ENCODE results near the gene DNAAF2. TPM values are rescaled to one million over a fixed set of nuclear protein-coding genes. Genes with fewer than 3 reads are reported as not detected.

Gene DNAAF2
- total RNA-seq, 4 donors from 2014 or later = 7.5 to 11.8 (median 9.5) TPM

DNA sequence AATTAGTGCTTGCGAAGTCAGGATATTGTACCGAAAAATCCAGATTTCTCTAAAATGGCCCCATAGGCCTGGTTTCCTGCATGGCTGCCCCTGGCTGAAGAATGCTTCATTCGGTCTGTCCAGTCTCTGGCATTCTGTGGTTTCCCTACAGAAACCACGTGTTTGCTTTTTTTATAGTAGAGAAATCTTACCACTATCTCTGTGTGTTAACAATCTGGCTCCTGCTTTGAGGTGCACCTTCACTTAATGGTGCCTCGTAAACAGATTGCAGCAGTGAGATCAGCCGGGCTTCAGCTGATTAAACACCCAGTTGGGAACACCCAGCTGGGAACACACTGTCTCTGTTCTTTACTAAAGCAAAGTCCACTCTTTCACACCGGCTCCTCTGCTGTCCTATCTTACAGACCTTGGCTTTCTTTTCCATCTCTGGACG, 6.7 kb upstream of the DNAAF2 start:
- H3K27ac ChIP-seq = no peak overlapping the region
- no peaks in the 10 kb centered on the region for H3K27me3 ChIP-seq
- H3K4me3 ChIP-seq = no peak overlapping the region
- H3K9me3 ChIP-seq = no peaks in the 10 kb centered on the region
- 76% methylated on average over 8 of the region's 8 CpGs for WGBS
- TF ChIP-seq POLR2AphosphoS5 (IDR thresholded peaks at IDR 0.05) = no peak
- TF ChIP-seq POLR2A (IDR thresholded peaks at IDR 0.05) = no peak
- TF ChIP-seq EP300 (IDR thresholded peaks at IDR 0.05) = no peak
- TF ChIP-seq, protein P1, sequence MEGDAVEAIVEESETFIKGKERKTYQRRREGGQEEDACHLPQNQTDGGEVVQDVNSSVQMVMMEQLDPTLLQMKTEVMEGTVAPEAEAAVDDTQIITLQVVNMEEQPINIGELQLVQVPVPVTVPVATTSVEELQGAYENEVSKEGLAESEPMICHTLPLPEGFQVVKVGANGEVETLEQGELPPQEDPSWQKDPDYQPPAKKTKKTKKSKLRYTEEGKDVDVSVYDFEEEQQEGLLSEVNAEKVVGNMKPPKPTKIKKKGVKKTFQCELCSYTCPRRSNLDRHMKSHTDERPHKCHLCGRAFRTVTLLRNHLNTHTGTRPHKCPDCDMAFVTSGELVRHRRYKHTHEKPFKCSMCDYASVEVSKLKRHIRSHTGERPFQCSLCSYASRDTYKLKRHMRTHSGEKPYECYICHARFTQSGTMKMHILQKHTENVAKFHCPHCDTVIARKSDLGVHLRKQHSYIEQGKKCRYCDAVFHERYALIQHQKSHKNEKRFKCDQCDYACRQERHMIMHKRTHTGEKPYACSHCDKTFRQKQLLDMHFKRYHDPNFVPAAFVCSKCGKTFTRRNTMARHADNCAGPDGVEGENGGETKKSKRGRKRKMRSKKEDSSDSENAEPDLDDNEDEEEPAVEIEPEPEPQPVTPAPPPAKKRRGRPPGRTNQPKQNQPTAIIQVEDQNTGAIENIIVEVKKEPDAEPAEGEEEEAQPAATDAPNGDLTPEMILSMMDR (IDR thresholded peaks at IDR 0.05) = no peak
- H3K36me3 ChIP-seq = no peaks in the 10 kb centered on the region
- DNase-seq (ENCODE audit: low spot score in 2 of 2) = no peak
- H3K4me1 ChIP-seq = peaks cover 11% of the 10 kb centered on the region

DNA sequence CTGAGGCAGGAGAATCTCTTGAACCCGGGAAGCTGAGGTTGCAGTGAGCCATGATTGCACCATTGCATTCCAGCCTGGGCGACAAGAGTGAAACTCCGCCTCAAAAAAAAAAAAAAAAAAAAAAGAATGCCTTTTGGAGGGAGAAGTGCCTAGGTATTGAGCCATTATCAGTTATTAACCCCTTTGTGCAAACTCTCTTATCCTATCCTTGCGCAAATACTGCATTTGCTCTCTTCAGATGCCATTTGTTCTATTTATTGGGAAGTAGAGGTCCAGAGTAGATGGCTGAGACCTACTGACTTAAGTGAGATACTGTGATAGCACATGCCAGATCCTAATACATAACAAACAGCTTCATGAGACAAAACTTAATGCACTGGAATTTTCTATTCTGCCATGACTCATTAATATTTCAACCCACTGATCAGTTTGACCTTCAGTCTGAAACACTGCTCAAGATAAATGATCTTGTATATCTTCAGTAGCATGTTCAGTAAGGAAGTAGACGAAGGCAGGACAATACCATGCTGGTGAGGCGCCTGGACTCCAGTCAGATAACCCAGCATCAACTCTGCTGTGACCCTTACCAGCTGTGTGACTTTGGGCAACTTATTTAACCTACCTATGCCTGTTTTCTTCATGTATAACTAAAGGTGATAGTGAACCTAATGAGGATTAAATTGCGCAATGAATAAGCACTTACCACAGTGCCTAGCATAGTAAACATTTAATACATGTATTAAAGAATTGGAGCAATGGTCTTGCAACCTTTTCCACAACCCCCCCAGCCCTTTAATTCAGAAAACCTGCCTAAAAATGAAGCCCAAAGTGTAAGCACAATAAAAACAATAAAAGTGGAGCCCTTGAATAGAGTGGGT, 5.7 kb upstream of the DNAAF2 start:
- no peak overlapping the region for H3K4me3 ChIP-seq
- no peaks in the 10 kb centered on the region for H3K27me3 ChIP-seq
- TF ChIP-seq, protein P1 (IDR thresholded peaks at IDR 0.05) = no peak
- no peak for TF ChIP-seq POLR2AphosphoS5 (IDR thresholded peaks at IDR 0.05)
- no peak for TF ChIP-seq POLR2A (IDR thresholded peaks at IDR 0.05)
- no peak for TF ChIP-seq EP300 (IDR thresholded peaks at IDR 0.05)
- WGBS = 89% methylated on average over 7 of the region's 7 CpGs
- H3K9me3 ChIP-seq = no peaks in the 10 kb centered on the region
- H3K4me1 ChIP-seq = peaks cover 17% of the 10 kb centered on the region
- H3K36me3 ChIP-seq = no peaks in the 10 kb centered on the region
- no peak overlapping the region for H3K27ac ChIP-seq
- no peak for DNase-seq (ENCODE audit: low spot score in 2 of 2)

DNA sequence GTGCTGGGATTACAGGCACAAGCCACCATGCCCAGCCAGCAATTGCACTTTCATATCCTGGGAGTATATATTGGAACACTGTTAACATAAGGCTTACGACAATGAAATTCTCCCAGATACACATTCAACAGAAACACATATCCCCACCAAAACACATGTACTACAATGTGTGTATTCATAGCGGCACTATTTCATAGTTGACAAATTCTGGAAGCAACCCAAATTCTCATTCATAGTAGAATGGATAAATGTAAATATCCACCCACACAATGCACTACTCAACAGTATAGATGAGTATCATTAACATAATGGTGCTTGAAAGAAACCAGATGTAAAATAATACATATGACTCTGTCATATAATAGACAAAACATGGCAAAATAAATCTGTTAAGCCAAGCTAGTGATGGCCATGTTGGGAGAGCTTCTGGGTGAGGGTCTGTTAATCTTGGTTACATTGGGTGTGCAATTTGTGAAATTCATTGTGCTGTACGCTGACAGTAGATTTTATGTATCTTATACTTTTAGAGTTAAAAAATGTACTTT, 2.6 kb upstream of the DNAAF2 start:
- Histone ChIP-seq H3K4me3 (no peak overlapping the region), H3K27me3 (no peaks in the 10 kb centered on the region), H3K36me3 (no peaks in the 10 kb centered on the region), H3K9me3 (no peaks in the 10 kb centered on the region), H3K4me1 (peaks cover 25% of the 10 kb centered on the region), H3K27ac (no peak overlapping the region)
- WGBS = 79% methylated on average over 3 of the region's 3 CpGs
- DNase-seq (ENCODE audit: low spot score in 2 of 2) = no peak
- TF ChIP-seq EP300 (IDR thresholded peaks at IDR 0.05) = no peak
- TF ChIP-seq POLR2A (IDR thresholded peaks at IDR 0.05) = no peak
- TF ChIP-seq POLR2AphosphoS5 (IDR thresholded peaks at IDR 0.05) = no peak
- TF ChIP-seq, protein P1 (IDR thresholded peaks at IDR 0.05) = no peak

DNA sequence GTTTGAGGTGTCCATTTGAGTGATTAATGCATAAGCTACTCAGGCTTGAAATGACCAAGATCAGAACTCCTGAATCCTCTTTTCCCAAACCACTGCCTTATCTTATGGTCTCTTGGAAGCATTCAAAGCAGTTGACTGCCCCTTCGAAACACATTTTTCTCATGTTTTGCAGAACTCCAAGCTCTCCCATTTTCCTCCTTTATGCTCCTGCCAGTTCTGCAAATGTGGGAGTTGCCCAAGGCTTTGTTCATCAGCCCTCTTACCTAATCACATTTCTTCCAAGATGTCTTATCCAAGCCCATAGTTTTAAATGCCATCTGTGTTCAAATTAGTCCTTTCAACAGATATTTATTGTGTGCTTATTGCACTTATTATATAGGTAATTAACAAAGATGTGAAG, 1.8 kb upstream of the DNAAF2 start:
- no peak overlapping the region for H3K27ac ChIP-seq
- no peaks in the 10 kb centered on the region for H3K9me3 ChIP-seq
- peaks cover 26% of the 10 kb centered on the region for H3K4me1 ChIP-seq
- no peaks in the 10 kb centered on the region for H3K27me3 ChIP-seq
- WGBS = 80% methylated on average over 1 of the region's 1 CpG
- H3K4me3 ChIP-seq = no peak overlapping the region
- no peak for DNase-seq (ENCODE audit: low spot score in 2 of 2)
- H3K36me3 ChIP-seq = no peaks in the 10 kb centered on the region
- TF ChIP-seq, protein P1 (IDR thresholded peaks at IDR 0.05) = no peak
- TF ChIP-seq POLR2A (IDR thresholded peaks at IDR 0.05) = no peak
- TF ChIP-seq POLR2AphosphoS5 (IDR thresholded peaks at IDR 0.05) = no peak
- no peak for TF ChIP-seq EP300 (IDR thresholded peaks at IDR 0.05)

All from suprapubic skin (tissue), 4 donors.